HG03196 (cell line): Measurements from ENCODE around the gene NPL.

Source experiments
- ATAC-seq: cut with Tn5 transposase; IDR thresholded peaks from one replicate; pipeline ENCODE4 v1.9.1; 2021; ENCODE audit not compliant: unreplicated experiment

Gene NPL

DNA sequence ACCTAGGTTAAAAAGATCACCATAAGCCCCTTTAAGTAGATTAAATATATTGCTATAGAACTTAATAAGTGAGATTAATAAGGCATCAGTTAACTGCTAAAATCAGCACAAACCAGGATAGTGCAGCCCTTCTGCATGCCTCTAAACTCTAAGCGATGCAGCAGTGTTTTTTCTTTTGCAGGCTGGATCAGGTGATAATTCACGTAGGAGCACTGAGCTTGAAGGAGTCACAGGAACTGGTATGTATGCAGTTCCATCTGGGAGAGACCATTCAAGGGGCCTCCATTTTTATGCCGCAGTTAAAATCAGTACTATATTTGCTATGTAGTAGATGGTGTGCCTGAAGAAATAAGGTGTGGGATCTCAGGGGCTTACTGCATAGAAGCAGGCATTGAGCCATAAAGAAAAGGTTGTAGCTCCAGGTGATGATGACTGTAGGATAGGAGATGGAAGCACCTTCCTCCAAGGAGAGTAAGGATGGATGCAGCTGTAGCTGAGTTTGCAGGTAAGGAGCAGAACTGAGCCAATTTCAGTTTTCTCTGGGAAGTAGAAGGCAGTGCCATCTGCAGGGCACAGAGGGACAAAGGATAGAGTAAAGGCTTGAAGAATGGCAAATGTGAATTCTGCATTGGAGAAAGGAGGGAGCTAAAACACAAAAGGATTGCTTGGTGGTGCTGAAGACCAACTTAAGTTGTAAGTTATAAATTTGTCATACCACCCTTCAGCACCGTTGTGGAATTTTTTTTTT is 22.6 kb downstream of the NPL start:
- ATAC-seq: no peak

DNA sequence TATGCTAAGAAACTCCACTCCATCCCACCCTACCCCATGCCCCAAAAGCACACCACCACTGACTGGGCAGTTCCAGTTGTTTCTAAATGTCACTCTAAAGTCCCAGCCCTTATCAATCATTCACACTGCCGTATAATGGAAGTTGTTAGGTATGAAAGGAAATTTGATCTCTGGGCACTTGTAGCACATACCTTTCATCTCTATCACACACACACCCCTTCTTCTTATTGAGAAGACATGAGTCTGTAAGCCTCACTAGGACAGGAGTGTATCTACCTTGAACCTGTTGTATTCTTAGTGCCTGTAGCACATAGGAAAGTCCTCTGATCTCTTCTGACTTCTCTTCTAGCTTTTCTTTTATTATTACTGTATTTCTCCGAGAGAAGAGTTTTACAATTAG is 27.3 kb downstream of the NPL start:
- no peak for ATAC-seq

DNA sequence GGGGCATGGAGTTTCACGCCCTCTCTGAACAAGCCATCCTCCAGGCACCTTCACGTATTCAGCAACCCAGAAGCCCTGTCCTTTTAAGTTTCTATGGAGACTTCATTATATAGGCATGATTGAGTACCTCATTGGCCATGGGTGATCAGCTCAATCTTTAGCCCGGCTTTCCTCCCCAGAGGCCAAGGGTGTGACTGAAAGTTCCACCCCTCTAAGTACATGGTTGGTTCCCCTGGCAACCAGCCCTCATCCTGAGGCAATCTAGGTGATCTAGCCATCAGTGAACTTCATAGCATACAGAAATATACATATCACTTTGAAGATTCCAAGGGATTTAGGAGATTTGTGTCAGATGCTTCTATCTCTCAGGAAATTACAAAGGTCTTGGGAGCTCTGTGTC is 28.2 kb downstream of the NPL start:
- no peak for ATAC-seq

DNA sequence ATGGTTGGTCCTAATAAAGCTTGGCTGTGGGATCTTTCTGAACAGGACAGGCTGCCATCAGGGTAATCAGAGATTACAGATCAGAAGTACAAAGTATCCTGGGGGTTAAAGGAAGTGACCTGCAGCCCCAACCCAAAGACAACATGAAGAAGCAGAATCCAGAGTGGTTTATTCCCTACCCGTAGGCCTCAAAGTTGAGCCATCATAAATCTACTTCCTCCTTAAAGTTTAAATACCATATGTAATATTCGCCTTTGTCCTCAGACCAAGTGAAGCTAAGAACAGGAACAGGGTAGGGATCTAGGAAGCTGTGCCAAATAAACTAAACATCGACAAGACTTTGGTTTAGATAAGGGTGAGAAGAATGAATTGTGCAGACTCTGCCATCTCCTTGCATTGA is 33.6 kb downstream of the NPL start:
- no peak for ATAC-seq

- ATAC-seq: no peak
Measured at GRCh38 chr1:182826892-182827291, 37.3 kb downstream of the NPL start.

DNA sequence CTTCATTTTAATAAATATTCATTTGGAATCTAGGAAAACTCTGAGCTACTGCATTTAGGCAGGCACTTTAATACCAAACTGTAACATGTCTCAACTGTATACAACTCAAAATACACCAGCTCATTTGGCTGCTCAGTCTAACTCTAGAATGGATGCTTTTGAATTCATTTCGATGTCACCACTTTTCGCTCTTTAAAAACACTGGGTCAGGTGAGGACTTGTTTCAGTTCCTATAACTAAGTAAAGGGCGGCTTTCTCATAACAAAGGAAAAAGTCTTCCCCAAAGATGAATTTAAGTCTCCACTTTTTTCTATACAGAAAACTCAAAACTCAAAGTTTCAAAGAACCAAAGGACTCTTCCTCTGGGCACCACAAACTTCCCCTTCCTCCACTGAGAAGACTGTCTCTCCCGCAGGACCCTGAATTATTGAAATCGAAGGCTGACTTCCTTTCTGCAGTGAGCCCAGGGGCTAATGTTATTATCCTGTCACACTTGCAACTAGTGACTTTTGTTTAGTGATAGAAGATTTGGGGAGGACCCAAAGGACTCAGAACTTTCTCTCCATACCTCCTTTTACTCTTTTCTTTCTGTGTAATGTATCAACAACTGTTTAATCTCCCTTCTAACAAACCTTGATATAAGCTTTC is 39.8 kb downstream of the NPL start:
- ATAC-seq: peak; percentile 68

- ATAC-seq: no peak
Measured at GRCh38 chr1:182833271-182833670, 43.7 kb downstream of the NPL start.

GRCh38 chr1:182834326-182834725 is 44.8 kb downstream of the NPL start:
- no peak for ATAC-seq

- no peak for ATAC-seq
Measured at GRCh38 chr1:182835806-182836205, 46.2 kb downstream of the NPL start.

- ATAC-seq: peak; percentile 75
Measured at GRCh38 chr1:182839209-182840066, 49.9 kb downstream of the NPL start, which contains the start of gene DHX9. DHX9 (plus strand) TSS chr1:182839347; CDS start chr1:182842567, 3,220 bp downstream.

- no peak for ATAC-seq
Measured at GRCh38 chr1:182841368-182841988, 51.9 kb downstream of the NPL start.

- no peak for ATAC-seq
Measured at GRCh38 chr1:182842265-182842664, 52.7 kb downstream of the NPL start.

GRCh38 chr1:182845379-182845778 is 55.8 kb downstream of the NPL start:
- no peak for ATAC-seq

DNA sequence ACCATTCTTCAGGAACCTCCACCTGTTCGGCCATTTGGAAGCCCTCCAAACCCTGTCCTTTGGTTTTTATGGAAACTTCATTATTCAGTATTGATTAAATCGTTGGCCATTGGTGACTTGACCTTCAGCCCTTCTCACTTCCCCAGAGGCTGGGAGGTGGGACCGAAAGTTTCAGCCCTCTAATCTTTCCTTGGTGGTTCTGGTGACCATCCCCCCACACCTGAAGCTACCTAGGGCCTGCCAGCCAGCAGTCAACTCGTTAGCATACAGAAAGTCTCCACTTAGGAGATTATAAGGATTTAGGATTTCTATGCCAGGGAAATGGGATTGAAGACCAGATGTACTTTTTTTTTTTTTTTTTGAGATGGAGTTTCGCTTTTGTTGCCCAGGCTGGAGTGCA is 56.3 kb downstream of the NPL start:
- ATAC-seq: no peak

- ATAC-seq: no peak
Measured at GRCh38 chr1:182847105-182847504, 57.5 kb downstream of the NPL start.

GRCh38 chr1:182848736-182849135 is 59.2 kb downstream of the NPL start:
- ATAC-seq: no peak

DNA sequence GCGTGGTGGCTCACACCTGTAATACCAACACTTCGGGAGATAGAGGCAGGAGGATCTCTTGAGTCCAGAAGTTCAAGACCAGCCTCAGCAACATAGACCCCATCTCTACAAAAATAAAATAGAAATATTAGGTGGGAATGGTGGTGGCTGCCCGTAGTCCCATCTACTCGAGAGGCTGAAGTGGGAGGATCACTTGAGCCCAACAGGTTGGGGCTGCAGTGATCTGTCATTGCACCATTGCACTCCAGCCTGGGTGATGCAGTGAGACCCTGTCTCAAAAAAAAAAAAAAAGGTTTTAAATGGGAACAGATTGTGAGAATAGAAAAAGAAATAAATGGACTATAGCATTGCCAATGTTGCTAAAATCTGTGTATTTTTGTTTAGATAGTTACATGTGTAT is 60.7 kb downstream of the NPL start:
- no peak for ATAC-seq

- ATAC-seq: no peak
Measured at GRCh38 chr1:182851825-182852224, 62.3 kb downstream of the NPL start.

DNA sequence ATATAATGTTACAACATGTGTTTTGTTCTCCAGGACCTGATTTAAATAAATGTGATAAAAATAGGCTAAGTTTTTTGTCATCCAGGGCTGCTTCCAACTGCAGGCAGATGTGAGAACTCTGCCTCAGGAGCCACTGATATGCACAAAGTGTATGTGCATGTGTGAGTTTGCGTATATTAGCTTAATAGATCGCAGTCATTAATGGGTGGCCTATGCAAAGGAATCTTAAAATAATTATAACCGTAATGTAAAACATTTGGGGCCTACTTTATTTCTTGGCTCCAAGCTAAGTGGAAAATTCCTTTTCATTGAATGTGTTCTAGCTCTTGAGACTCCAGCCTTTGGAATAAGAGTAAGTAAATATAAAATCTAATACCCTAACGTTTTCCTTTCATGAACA is 66.3 kb downstream of the NPL start:
- ATAC-seq: no peak

- ATAC-seq: no peak
Measured at GRCh38 chr1:182857212-182857611, 67.6 kb downstream of the NPL start.

- ATAC-seq: no peak
Measured at GRCh38 chr1:182860658-182861057, 71.1 kb downstream of the NPL start.
